ENCODE results near the gene LDHD.

LDHD gene

GRCh38 chr16:75106351-75107274 lies 10.0 kb downstream of the LDHD start:
- no peak for DNase-seq
- H3K27ac ChIP-seq (ENCODE audit: low read length) = no peak overlapping the region
- no peaks in the 10 kb centered on the region for H3K9me2 ChIP-seq (replicated peaks; ENCODE audit: insufficient read depth, low read length)
- H3K4me3 ChIP-seq (ENCODE audit: low read length) = no peak overlapping the region
- no peak overlapping the region for H3K4me2 ChIP-seq (ENCODE audit: low read depth, low read length)
- no peaks in the 10 kb centered on the region for H3K9me3 ChIP-seq (replicated peaks; ENCODE audit: insufficient read depth, low read length)
- H3K27me3 ChIP-seq (replicated peaks; ENCODE audit: insufficient read depth, low read length) = no peaks in the 10 kb centered on the region
- no peaks in the 10 kb centered on the region for H3K79me2 ChIP-seq (ENCODE audit: low read length)
- no peaks in the 10 kb centered on the region for H3K4me1 ChIP-seq (ENCODE audit: low read length)
- no peaks in the 10 kb centered on the region for H3F3A ChIP-seq (ENCODE audit: insufficient read depth, low read length)
- H2AFZ ChIP-seq (ENCODE audit: low read length) = no peak overlapping the region
- TF ChIP-seq EZH2phosphoT487 (IDR thresholded peaks at IDR 0.05; ENCODE audit: low read length) = no peak
- no peak for TF ChIP-seq EZH2 (optimal IDR thresholded peaks at IDR 0.05; ENCODE audit: low read depth, low read length)
- no peak for TF ChIP-seq CTCF (IDR thresholded peaks at IDR 0.05; ENCODE audit: low read length)
- no peaks in the 10 kb centered on the region for H3K36me3 ChIP-seq (replicated peaks; ENCODE audit: insufficient read depth, low read length)
- H4K20me1 ChIP-seq (ENCODE audit: insufficient read depth, low read length) = no peaks in the 10 kb centered on the region
- H3K9ac ChIP-seq (ENCODE audit: low read length) = no peak overlapping the region

- no peaks in the 10 kb centered on the region for H3K4me1 ChIP-seq (ENCODE audit: low read length)
- no peak overlapping the region for H3K27ac ChIP-seq (ENCODE audit: low read length)
- H3K9me2 ChIP-seq (replicated peaks; ENCODE audit: insufficient read depth, low read length) = no peaks in the 10 kb centered on the region
- no peaks in the 10 kb centered on the region for H3F3A ChIP-seq (ENCODE audit: insufficient read depth, low read length)
- no peak overlapping the region for H3K4me2 ChIP-seq (ENCODE audit: low read depth, low read length)
- H3K9me3 ChIP-seq (replicated peaks; ENCODE audit: insufficient read depth, low read length) = no peaks in the 10 kb centered on the region
- H3K27me3 ChIP-seq (replicated peaks; ENCODE audit: insufficient read depth, low read length) = no peaks in the 10 kb centered on the region
- no peak overlapping the region for H3K4me3 ChIP-seq (ENCODE audit: low read length)
- H4K20me1 ChIP-seq (ENCODE audit: insufficient read depth, low read length) = no peaks in the 10 kb centered on the region
- H3K9ac ChIP-seq (ENCODE audit: low read length) = no peak overlapping the region
- no peak for DNase-seq
- no peaks in the 10 kb centered on the region for H3K36me3 ChIP-seq (replicated peaks; ENCODE audit: insufficient read depth, low read length)
- no peak overlapping the region for H2AFZ ChIP-seq (ENCODE audit: low read length)
- no peaks in the 10 kb centered on the region for H3K79me2 ChIP-seq (ENCODE audit: low read length)
- TF ChIP-seq EZH2phosphoT487 (IDR thresholded peaks at IDR 0.05; ENCODE audit: low read length) (no peak), EZH2 (optimal IDR thresholded peaks at IDR 0.05; ENCODE audit: low read depth, low read length) (no peak), CTCF (IDR thresholded peaks at IDR 0.05; ENCODE audit: low read length) (no peak)
Measured at GRCh38 chr16:75105306-75106061, 11.1 kb downstream of the LDHD start.

GRCh38 chr16:75104836-75105235 lies 11.7 kb downstream of the LDHD start:
- Histone ChIP-seq H2AFZ (ENCODE audit: low read length) (no peak overlapping the region), H3K79me2 (ENCODE audit: low read length) (no peaks in the 10 kb centered on the region), H3K4me3 (ENCODE audit: low read length) (no peak overlapping the region), H3K4me2 (ENCODE audit: low read depth, low read length) (no peak overlapping the region), H3K27me3 (replicated peaks; ENCODE audit: insufficient read depth, low read length) (no peaks in the 10 kb centered on the region), H3K27ac (ENCODE audit: low read length) (no peak overlapping the region), H4K20me1 (ENCODE audit: insufficient read depth, low read length) (no peaks in the 10 kb centered on the region), H3K9me2 (replicated peaks; ENCODE audit: insufficient read depth, low read length) (no peaks in the 10 kb centered on the region), H3K36me3 (replicated peaks; ENCODE audit: insufficient read depth, low read length) (no peaks in the 10 kb centered on the region), H3K9me3 (replicated peaks; ENCODE audit: insufficient read depth, low read length) (no peaks in the 10 kb centered on the region), H3K4me1 (ENCODE audit: low read length) (no peaks in the 10 kb centered on the region), H3K9ac (ENCODE audit: low read length) (no peak overlapping the region), H3F3A (ENCODE audit: insufficient read depth, low read length) (no peaks in the 10 kb centered on the region)
- DNase-seq = no peak
- TF ChIP-seq EZH2phosphoT487 (IDR thresholded peaks at IDR 0.05; ENCODE audit: low read length) (no peak), EZH2 (optimal IDR thresholded peaks at IDR 0.05; ENCODE audit: low read depth, low read length) (no peak), CTCF (IDR thresholded peaks at IDR 0.05; ENCODE audit: low read length) (no peak)

Data from MM.1S (cell line).